Neural cell (in vitro differentiated cells): Measurements from ENCODE around the gene MYL7. TPM values are rescaled to one million over a fixed set of nuclear protein-coding genes. Genes with fewer than 3 reads are reported as not detected.

Experiments used
- H2AFZ ChIP-seq: fragments of 200-600, 300-800 bp; sonication (generic), shearing (Covaris generic); 2 replicates; pipeline ENCODE4 v1.6.0; 2014; ENCODE audit warnings: low read depth, mild to moderate bottlenecking, antibody characterized with exemption, low read length, moderate library complexity
- H3F3A ChIP-seq: fragments of 200-600 bp; shearing (Covaris generic); 2 replicates; pipeline ENCODE4 v1.6.1; 2016; ENCODE audit warnings: mild to moderate bottlenecking, moderate library complexity, mixed read lengths, antibody characterized with exemption, low read length; ENCODE audit not compliant: insufficient read depth, poor library complexity, severe bottlenecking
- H3K27ac ChIP-seq: fragments of 200-600, 300-800 bp; sonication (generic), shearing (Covaris generic); 2 replicates; pipeline ENCODE4 v1.5.1; 2014; ENCODE audit warnings: mild to moderate bottlenecking, low read length, moderate library complexity
- H3K27me3 ChIP-seq: fragments of 300-800, 200-600 bp; sonication (generic), shearing (Covaris generic); 2 replicates; pipeline ENCODE4 v1.6.0; 2014; ENCODE audit warnings: mild to moderate bottlenecking, low read depth, low read length, moderate library complexity; ENCODE audit not compliant: insufficient read depth
- H3K36me3 ChIP-seq: fragments of 300-800, 200-600 bp; sonication (generic), shearing (Covaris generic); 2 replicates; pipeline ENCODE4 v1.5.1; 2014; ENCODE audit warnings: mild to moderate bottlenecking, antibody characterized with exemption, low read length, moderate library complexity; ENCODE audit not compliant: insufficient read depth
- H3K4me2 ChIP-seq: fragments of 300-800, 200-600 bp; sonication (generic), shearing (Covaris generic); 2 replicates; pipeline ENCODE4 v1.6.0; 2014; ENCODE audit warnings: mild to moderate bottlenecking, low read length
- H3K4me3 ChIP-seq: fragments of 300-800, 200-600 bp; sonication (generic), shearing (Covaris generic); 2 replicates; pipeline ENCODE4 v1.5.1; 2014; ENCODE audit warnings: mild to moderate bottlenecking, low read length, moderate library complexity
- H3K79me2 ChIP-seq: fragments of 200-600 bp; shearing (Covaris generic); replicated peaks from 2 replicates; pipeline ENCODE4 v1.6.0; 2014; ENCODE audit warnings: mild to moderate bottlenecking, low read length, moderate library complexity; ENCODE audit not compliant: insufficient read depth
- H3K9ac ChIP-seq: fragments of 300-800, 200-600 bp; sonication (generic), shearing (Covaris generic); 2 replicates; pipeline ENCODE4 v1.6.1; 2016; ENCODE audit warnings: mild to moderate bottlenecking, low read length, mixed read lengths
- H3K9me2 ChIP-seq: fragments of 200-600 bp; shearing (Covaris generic); 2 replicates; pipeline ENCODE4 v1.6.1; 2016; ENCODE audit warnings: mild to moderate bottlenecking, low read length, mixed read lengths; ENCODE audit not compliant: insufficient read depth
- H3K9me3 ChIP-seq: fragments of 200-600, 300-800 bp; sonication (generic), shearing (Covaris generic); 2 replicates; pipeline ENCODE4 v1.6.1; 2016; ENCODE audit warnings: mild to moderate bottlenecking, mixed run types, low read length, moderate library complexity, mixed read lengths
- H4K20me1 ChIP-seq: fragments of 200-600 bp; shearing (Covaris generic); 2 replicates; pipeline ENCODE4 v1.6.1; 2016; ENCODE audit warnings: mild to moderate bottlenecking, mixed run types; ENCODE audit not compliant: insufficient read depth
- EP300 ChIP-seq: fragments of 450-650 bp; conservative IDR thresholded peaks from 2 replicates; pipeline ENCODE4 v1.6.1; 2014; ENCODE audit warnings: antibody characterized with exemption, mild to moderate bottlenecking, moderate library complexity; ENCODE audit not compliant: poor library complexity, severe bottlenecking
- EZH2 ChIP-seq: fragments of 200-600, 300-800 bp; shearing (Covaris generic), sonication (generic); IDR thresholded peaks from 2 replicates; pipeline ENCODE4 v1.6.1; 2014; ENCODE audit warnings: antibody characterized with exemption, low read length, borderline replicate concordance, mild to moderate bottlenecking; ENCODE audit not compliant: insufficient read depth, poor library complexity, severe bottlenecking
- MXI1 ChIP-seq: fragments of 450-650 bp; conservative IDR thresholded peaks from 2 replicates; pipeline ENCODE4 v1.6.1; 2014; ENCODE audit warnings: antibody characterized with exemption, mild to moderate bottlenecking; ENCODE audit not compliant: poor library complexity, severe bottlenecking
- RAD21 ChIP-seq: fragments of 450-650 bp; conservative IDR thresholded peaks from 2 replicates; pipeline ENCODE4 v1.6.1; 2014; ENCODE audit warnings: antibody characterized with exemption, mild to moderate bottlenecking, moderate library complexity
- SMC3 ChIP-seq: fragments of 450-650 bp; conservative IDR thresholded peaks from 2 replicates; pipeline ENCODE4 v1.6.1; 2014; ENCODE audit warnings: antibody characterized with exemption, mild to moderate bottlenecking, moderate library complexity; ENCODE audit not compliant: poor library complexity
- TAF1 ChIP-seq: IDR thresholded peaks from 2 replicates; pipeline ENCODE4 v1.6.1; 2012; ENCODE audit warnings: low read depth
- polyA plus RNA-seq: library from polyadenylated mRNA; depleted of rRNA; stranded (reverse); fragments of >200 nt; gene quantifications from 2 replicates; pipeline ENCODE4 v1.2.3, GENCODE V29; 2014
- TF ChIP-seq, protein P1 (sequence below): fragments of 450-650 bp; IDR thresholded peaks from 2 replicates; pipeline ENCODE4 v1.5.1; 2014; ENCODE audit warnings: antibody characterized with exemption, mild to moderate bottlenecking, moderate library complexity; ENCODE audit not compliant: poor library complexity, severe bottlenecking
- TF ChIP-seq, protein P2 (sequence below): IDR thresholded peaks from 2 replicates; pipeline ENCODE4 v1.6.1; 2012; ENCODE audit warnings: borderline replicate concordance

MYL7 gene
- polyA plus RNA-seq, 1 donor from 2014 or later, result 0.76 TPM

- no peaks in the 10 kb centered on the region for H3K36me3 ChIP-seq
- no peak overlapping the region for H3K9ac ChIP-seq
- no peaks in the 10 kb centered on the region for H3K27me3 ChIP-seq
- no peaks in the 10 kb centered on the region for H4K20me1 ChIP-seq
- H3K9me3 ChIP-seq, result no peaks in the 10 kb centered on the region
- H3K4me3 ChIP-seq, result no peak overlapping the region
- no peak overlapping the region for H3K27ac ChIP-seq
- no peaks in the 10 kb centered on the region for H3K79me2 ChIP-seq
- H2AFZ ChIP-seq, result no peak overlapping the region
- no peaks in the 10 kb centered on the region for H3K9me2 ChIP-seq
- no peaks in the 10 kb centered on the region for H3F3A ChIP-seq
- TF ChIP-seq EZH2, result no peak
- no peak for TF ChIP-seq RAD21
- H3K4me2 ChIP-seq, result no peak overlapping the region
Observed at GRCh38 chr7:44162785-44163395, 21.8 kb upstream of the MYL7 start.

DNA sequence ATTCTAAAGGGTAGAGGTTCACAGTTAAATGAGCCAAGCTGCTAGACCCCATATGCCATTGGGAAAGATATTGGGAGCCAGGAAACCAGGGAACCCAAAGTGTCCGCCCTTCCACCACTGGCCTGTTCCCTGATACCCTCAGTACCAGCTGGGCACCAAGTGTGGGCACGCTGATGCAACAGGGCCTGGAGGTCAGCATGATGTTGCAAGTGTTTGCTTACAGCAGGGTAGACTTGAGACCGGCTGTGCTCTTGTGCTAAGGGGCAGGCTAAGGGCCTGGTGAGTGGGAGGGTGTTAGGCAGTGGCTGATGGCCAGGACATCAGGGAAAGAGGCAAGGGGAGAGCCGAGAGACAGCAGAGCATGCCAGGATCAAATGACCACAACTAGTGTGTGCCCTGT lies 21.0 kb upstream of the MYL7 start:
- no peaks in the 10 kb centered on the region for H3K36me3 ChIP-seq
- H3K27me3 ChIP-seq, result no peaks in the 10 kb centered on the region

DNA sequence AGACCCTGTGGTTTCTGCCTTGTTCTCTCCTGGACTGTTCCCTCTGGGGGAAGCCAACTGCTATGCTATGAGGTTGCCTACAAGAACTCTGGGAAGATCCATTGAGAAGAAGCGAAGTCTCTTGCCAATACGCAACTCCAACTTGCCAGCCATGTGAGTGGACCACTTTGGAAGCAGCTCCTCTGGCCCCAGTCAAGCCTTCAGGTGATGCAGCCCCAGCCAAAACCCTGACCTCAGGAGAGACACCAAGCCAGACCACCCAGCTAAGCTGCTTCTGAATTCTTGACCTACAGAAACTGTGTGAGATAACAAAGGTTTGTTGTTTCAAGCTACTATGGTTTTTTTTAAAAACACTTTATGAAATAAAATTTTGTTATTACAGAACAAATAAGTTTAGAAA lies 20.2 kb upstream of the MYL7 start:
- H4K20me1 ChIP-seq, result no peaks in the 10 kb centered on the region
- H3K36me3 ChIP-seq, result no peaks in the 10 kb centered on the region
- no peaks in the 10 kb centered on the region for H3K27me3 ChIP-seq
- no peak overlapping the region for H3K9ac ChIP-seq
- H3K79me2 ChIP-seq, result no peaks in the 10 kb centered on the region
- no peaks in the 10 kb centered on the region for H3F3A ChIP-seq
- no peaks in the 10 kb centered on the region for H3K9me3 ChIP-seq
- no peak overlapping the region for H3K4me2 ChIP-seq
- H3K9me2 ChIP-seq, result no peaks in the 10 kb centered on the region
- H3K27ac ChIP-seq, result no peak overlapping the region
- TF ChIP-seq TAF1, result no peak
- H3K4me3 ChIP-seq, result no peak overlapping the region
- H2AFZ ChIP-seq, result no peak overlapping the region

More for the DNA sequence above, 21.0 kb upstream of the MYL7 start:
- Histone ChIP-seq H2AFZ (no peak overlapping the region), H4K20me1 (no peaks in the 10 kb centered on the region), H3F3A (no peaks in the 10 kb centered on the region), H3K9me3 (no peaks in the 10 kb centered on the region), H3K27ac (no peak overlapping the region), H3K9ac (no peak overlapping the region), H3K9me2 (no peaks in the 10 kb centered on the region), H3K4me3 (no peak overlapping the region), H3K4me2 (no peak overlapping the region), H3K79me2 (no peaks in the 10 kb centered on the region)
- TF ChIP-seq, protein P1, sequence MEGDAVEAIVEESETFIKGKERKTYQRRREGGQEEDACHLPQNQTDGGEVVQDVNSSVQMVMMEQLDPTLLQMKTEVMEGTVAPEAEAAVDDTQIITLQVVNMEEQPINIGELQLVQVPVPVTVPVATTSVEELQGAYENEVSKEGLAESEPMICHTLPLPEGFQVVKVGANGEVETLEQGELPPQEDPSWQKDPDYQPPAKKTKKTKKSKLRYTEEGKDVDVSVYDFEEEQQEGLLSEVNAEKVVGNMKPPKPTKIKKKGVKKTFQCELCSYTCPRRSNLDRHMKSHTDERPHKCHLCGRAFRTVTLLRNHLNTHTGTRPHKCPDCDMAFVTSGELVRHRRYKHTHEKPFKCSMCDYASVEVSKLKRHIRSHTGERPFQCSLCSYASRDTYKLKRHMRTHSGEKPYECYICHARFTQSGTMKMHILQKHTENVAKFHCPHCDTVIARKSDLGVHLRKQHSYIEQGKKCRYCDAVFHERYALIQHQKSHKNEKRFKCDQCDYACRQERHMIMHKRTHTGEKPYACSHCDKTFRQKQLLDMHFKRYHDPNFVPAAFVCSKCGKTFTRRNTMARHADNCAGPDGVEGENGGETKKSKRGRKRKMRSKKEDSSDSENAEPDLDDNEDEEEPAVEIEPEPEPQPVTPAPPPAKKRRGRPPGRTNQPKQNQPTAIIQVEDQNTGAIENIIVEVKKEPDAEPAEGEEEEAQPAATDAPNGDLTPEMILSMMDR, result no peak
- TF ChIP-seq MXI1, result no peak

- Histone ChIP-seq H3K9me3 (no peaks in the 10 kb centered on the region), H3K27ac (no peak overlapping the region), H3K9ac (no peak overlapping the region), H4K20me1 (no peaks in the 10 kb centered on the region), H3K36me3 (no peaks in the 10 kb centered on the region), H3K9me2 (no peaks in the 10 kb centered on the region), H3K79me2 (no peaks in the 10 kb centered on the region), H3F3A (no peaks in the 10 kb centered on the region), H2AFZ (no peak overlapping the region), H3K27me3 (no peaks in the 10 kb centered on the region), H3K4me2 (no peak overlapping the region), H3K4me3 (no peak overlapping the region)
- TF ChIP-seq EZH2 (no peak), MXI1 (no peak), RAD21 (no peak), TAF1 (no peak), EP300 (no peak), SMC3 (no peak)
- TF ChIP-seq, protein P2, sequence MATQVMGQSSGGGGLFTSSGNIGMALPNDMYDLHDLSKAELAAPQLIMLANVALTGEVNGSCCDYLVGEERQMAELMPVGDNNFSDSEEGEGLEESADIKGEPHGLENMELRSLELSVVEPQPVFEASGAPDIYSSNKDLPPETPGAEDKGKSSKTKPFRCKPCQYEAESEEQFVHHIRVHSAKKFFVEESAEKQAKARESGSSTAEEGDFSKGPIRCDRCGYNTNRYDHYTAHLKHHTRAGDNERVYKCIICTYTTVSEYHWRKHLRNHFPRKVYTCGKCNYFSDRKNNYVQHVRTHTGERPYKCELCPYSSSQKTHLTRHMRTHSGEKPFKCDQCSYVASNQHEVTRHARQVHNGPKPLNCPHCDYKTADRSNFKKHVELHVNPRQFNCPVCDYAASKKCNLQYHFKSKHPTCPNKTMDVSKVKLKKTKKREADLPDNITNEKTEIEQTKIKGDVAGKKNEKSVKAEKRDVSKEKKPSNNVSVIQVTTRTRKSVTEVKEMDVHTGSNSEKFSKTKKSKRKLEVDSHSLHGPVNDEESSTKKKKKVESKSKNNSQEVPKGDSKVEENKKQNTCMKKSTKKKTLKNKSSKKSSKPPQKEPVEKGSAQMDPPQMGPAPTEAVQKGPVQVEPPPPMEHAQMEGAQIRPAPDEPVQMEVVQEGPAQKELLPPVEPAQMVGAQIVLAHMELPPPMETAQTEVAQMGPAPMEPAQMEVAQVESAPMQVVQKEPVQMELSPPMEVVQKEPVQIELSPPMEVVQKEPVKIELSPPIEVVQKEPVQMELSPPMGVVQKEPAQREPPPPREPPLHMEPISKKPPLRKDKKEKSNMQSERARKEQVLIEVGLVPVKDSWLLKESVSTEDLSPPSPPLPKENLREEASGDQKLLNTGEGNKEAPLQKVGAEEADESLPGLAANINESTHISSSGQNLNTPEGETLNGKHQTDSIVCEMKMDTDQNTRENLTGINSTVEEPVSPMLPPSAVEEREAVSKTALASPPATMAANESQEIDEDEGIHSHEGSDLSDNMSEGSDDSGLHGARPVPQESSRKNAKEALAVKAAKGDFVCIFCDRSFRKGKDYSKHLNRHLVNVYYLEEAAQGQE, result no peak
- TF ChIP-seq, protein P1, result no peak
Observed at GRCh38 chr7:44159824-44160630, 18.9 kb upstream of the MYL7 start.
